Duodenal mucosa (tissue), 2 donors: ENCODE data around the gene SPANXA2.
"Not testable (repeated sequence)": the region's sequence is repeated elsewhere in the genome, so short reads cannot be mapped to it uniquely, and the experiment has no call there.

Experiments
- H3K27ac ChIP-seq: one replicate; pipeline ENCODE4 v1.7.0; 2013; ENCODE audit warnings: low read depth, low read length
- H3K27me3 ChIP-seq, 2 donors: one replicate each; pipeline ENCODE4 v1.7.0; 2013; ENCODE audit warnings: low read length in 2 of 2, control low read depth in 1 of 2; ENCODE audit not compliant: insufficient read depth in 2 of 2, control insufficient read depth in 1 of 2
- H3K36me3 ChIP-seq, 2 donors: one replicate each; pipeline ENCODE4 v1.7.0; 2013; ENCODE audit warnings: low read length in 2 of 2, control low read depth in 1 of 2; ENCODE audit not compliant: insufficient read depth in 2 of 2, control insufficient read depth in 1 of 2
- H3K4me1 ChIP-seq, 2 donors: one replicate each; pipeline ENCODE4 v1.7.0; 2013; ENCODE audit warnings: low read length in 2 of 2, control low read depth in 1 of 2; ENCODE audit not compliant: insufficient read depth in 2 of 2, control insufficient read depth in 1 of 2
- H3K4me3 ChIP-seq, 2 donors: one replicate each; pipeline ENCODE4 v1.7.0; 2013; ENCODE audit warnings: low read length in 2 of 2, low read depth in 1 of 2
- H3K9ac ChIP-seq, 2 donors: one replicate each; pipeline ENCODE4 v1.7.0; 2013; ENCODE audit warnings: low read length in 2 of 2, low read depth in 1 of 2
- H3K9me3 ChIP-seq, 2 donors: one replicate each; pipeline ENCODE4 v1.7.0; 2013; ENCODE audit warnings: low read length in 2 of 2, control low read depth in 1 of 2; ENCODE audit not compliant: control insufficient read depth in 1 of 2

The SPANXA2 gene

DNA sequence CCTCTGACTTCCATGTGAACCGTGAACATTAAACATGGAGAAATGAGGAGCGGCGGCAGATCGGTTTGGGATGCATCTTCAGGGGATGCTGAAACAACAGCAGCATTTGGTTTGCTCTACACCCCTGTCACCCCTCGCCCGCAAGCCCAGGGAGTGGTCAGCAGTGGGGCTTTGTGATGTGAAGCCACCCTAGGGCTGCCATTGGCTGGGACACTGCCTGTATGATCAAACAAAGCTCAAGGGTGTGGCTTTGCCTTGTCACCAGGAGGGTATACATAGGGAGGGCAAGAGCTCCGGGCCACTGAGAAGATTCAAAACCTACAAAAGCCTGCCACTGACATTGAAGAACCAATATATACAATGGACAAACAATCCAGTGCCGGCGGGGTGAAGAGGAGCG is at the start of gene SPANXA2:
TSS of gene SPANXA2 (plus strand) at position 301 of the 400 bp plus-strand sequence. CDS start at position 361, 60 bp downstream.
- not testable (repeated sequence) for H3K4me3 ChIP-seq, H3K4me1 ChIP-seq, H3K9ac ChIP-seq, H3K9me3 ChIP-seq, H3K36me3 ChIP-seq, H3K27ac ChIP-seq, H3K27me3 ChIP-seq

GRCh38 chrX:141542551-141542950 is 47.0 kb upstream of the SPANXA2 start:
- not testable (repeated sequence) for H3K4me3 ChIP-seq, H3K27me3 ChIP-seq, H3K4me1 ChIP-seq, H3K9me3 ChIP-seq, H3K9ac ChIP-seq, H3K36me3 ChIP-seq, H3K27ac ChIP-seq

GRCh38 chrX:141584638-141585037 is 4.9 kb upstream of the SPANXA2 start, which contains the start of gene SPANXA1:
Gene SPANXA1, minus strand, starts transcription at chrX:141584738. Its CDS starts 60 bp downstream, at chrX:141584678.
- not testable (repeated sequence) for H3K27ac ChIP-seq, H3K36me3 ChIP-seq, H3K9me3 ChIP-seq, H3K4me3 ChIP-seq, H3K4me1 ChIP-seq, H3K9ac ChIP-seq, H3K27me3 ChIP-seq

- Histone ChIP-seq H3K27me3 (no peaks in the 10 kb centered on the region), H3K9me3 (no peaks in the 10 kb centered on the region), H3K27ac (no peak overlapping the region), H3K4me1 (no peaks in the 10 kb centered on the region), H3K36me3 (no peaks in the 10 kb centered on the region), H3K9ac (no peak overlapping the region), H3K4me3 (no peak overlapping the region)
These were observed 19.6 kb downstream of the SPANXA2 start for GRCh38 chrX:141609111-141609510.

DNA sequence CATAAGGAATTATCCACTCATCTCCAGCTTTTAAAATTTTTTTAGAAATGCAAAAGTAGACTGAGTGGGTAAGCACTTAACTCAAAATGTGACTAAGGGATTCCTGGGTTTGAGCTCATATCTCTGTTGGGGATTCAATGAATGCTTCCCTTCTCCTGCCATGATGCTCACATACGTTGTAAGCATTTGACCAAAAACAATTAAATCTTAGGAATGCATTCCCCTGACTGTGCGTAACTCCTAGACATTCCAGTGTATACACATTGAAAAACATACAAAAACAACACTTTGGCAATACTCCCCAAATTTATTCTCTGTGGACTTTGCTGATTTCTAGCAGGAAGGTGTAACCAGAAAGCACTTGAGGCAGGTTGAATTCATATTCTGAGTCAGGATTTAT is 29.8 kb downstream of the SPANXA2 start:
- H3K36me3 ChIP-seq, result no peaks in the 10 kb centered on the region
- H3K9ac ChIP-seq, result no peak overlapping the region
- no peaks in the 10 kb centered on the region for H3K9me3 ChIP-seq
- no peaks in the 10 kb centered on the region for H3K27me3 ChIP-seq
- no peaks in the 10 kb centered on the region for H3K4me1 ChIP-seq
- no peak overlapping the region for H3K4me3 ChIP-seq
- no peak overlapping the region for H3K27ac ChIP-seq

GRCh38 chrX:141632124-141632523 is 42.6 kb downstream of the SPANXA2 start:
- Histone ChIP-seq H3K4me1 (no peaks in the 10 kb centered on the region), H3K27ac (no peak overlapping the region), H3K36me3 (no peaks in the 10 kb centered on the region)

GRCh38 chrX:141638550-141638949 is 49.0 kb downstream of the SPANXA2 start:
- Histone ChIP-seq H3K9ac (no peak overlapping the region), H3K27me3 (no peaks in the 10 kb centered on the region), H3K36me3 (no peaks in the 10 kb centered on the region), H3K4me3 (no peak overlapping the region), H3K27ac (no peak overlapping the region), H3K4me1 (no peaks in the 10 kb centered on the region), H3K9me3 (no peaks in the 10 kb centered on the region)

More at GRCh38 chrX:141632124-141632523, 42.6 kb downstream of the SPANXA2 start:
- no peaks in the 10 kb centered on the region for H3K27me3 ChIP-seq
- H3K9me3 ChIP-seq, result no peaks in the 10 kb centered on the region
- H3K9ac ChIP-seq, result no peak overlapping the region
- no peak overlapping the region for H3K4me3 ChIP-seq
